Neural cell (in vitro differentiated cells): ENCODE results near the gene MGAM2.

Source experiments
- EP300 ChIP-seq: fragments of 450-650 bp; conservative IDR thresholded peaks from 2 replicates; pipeline ENCODE4 v1.6.1; 2014; ENCODE audit warnings: antibody characterized with exemption, mild to moderate bottlenecking, moderate library complexity; ENCODE audit not compliant: poor library complexity, severe bottlenecking
- EZH2 ChIP-seq: fragments of 200-600, 300-800 bp; shearing (Covaris generic), sonication (generic); IDR thresholded peaks from 2 replicates; pipeline ENCODE4 v1.6.1; 2014; ENCODE audit warnings: antibody characterized with exemption, low read length, borderline replicate concordance, mild to moderate bottlenecking; ENCODE audit not compliant: insufficient read depth, poor library complexity, severe bottlenecking
- POLR2AphosphoS5 ChIP-seq: IDR thresholded peaks from 2 replicates; pipeline ENCODE4 v1.6.1; 2012
- RAD21 ChIP-seq: fragments of 450-650 bp; conservative IDR thresholded peaks from 2 replicates; pipeline ENCODE4 v1.6.1; 2014; ENCODE audit warnings: antibody characterized with exemption, mild to moderate bottlenecking, moderate library complexity
- SMC3 ChIP-seq: fragments of 450-650 bp; conservative IDR thresholded peaks from 2 replicates; pipeline ENCODE4 v1.6.1; 2014; ENCODE audit warnings: antibody characterized with exemption, mild to moderate bottlenecking, moderate library complexity; ENCODE audit not compliant: poor library complexity
- TAF1 ChIP-seq: IDR thresholded peaks from 2 replicates; pipeline ENCODE4 v1.6.1; 2012; ENCODE audit warnings: low read depth
- TF ChIP-seq, protein P1 (sequence below): fragments of 450-650 bp; IDR thresholded peaks from 2 replicates; pipeline ENCODE4 v1.5.1; 2014; ENCODE audit warnings: antibody characterized with exemption, mild to moderate bottlenecking, moderate library complexity; ENCODE audit not compliant: poor library complexity, severe bottlenecking
- TF ChIP-seq, protein P2 (sequence below): IDR thresholded peaks from 2 replicates; pipeline ENCODE4 v1.6.1; 2012; ENCODE audit warnings: borderline replicate concordance

GRCh38 chr7:142094861-142095260 is 16.7 kb upstream of the MGAM2 start:
- TF ChIP-seq, protein P1, sequence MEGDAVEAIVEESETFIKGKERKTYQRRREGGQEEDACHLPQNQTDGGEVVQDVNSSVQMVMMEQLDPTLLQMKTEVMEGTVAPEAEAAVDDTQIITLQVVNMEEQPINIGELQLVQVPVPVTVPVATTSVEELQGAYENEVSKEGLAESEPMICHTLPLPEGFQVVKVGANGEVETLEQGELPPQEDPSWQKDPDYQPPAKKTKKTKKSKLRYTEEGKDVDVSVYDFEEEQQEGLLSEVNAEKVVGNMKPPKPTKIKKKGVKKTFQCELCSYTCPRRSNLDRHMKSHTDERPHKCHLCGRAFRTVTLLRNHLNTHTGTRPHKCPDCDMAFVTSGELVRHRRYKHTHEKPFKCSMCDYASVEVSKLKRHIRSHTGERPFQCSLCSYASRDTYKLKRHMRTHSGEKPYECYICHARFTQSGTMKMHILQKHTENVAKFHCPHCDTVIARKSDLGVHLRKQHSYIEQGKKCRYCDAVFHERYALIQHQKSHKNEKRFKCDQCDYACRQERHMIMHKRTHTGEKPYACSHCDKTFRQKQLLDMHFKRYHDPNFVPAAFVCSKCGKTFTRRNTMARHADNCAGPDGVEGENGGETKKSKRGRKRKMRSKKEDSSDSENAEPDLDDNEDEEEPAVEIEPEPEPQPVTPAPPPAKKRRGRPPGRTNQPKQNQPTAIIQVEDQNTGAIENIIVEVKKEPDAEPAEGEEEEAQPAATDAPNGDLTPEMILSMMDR, result no peak
- TF ChIP-seq TAF1 (no peak), EP300 (no peak), RAD21 (no peak), POLR2AphosphoS5 (no peak), SMC3 (no peak), EZH2 (no peak)
- TF ChIP-seq, protein P2, sequence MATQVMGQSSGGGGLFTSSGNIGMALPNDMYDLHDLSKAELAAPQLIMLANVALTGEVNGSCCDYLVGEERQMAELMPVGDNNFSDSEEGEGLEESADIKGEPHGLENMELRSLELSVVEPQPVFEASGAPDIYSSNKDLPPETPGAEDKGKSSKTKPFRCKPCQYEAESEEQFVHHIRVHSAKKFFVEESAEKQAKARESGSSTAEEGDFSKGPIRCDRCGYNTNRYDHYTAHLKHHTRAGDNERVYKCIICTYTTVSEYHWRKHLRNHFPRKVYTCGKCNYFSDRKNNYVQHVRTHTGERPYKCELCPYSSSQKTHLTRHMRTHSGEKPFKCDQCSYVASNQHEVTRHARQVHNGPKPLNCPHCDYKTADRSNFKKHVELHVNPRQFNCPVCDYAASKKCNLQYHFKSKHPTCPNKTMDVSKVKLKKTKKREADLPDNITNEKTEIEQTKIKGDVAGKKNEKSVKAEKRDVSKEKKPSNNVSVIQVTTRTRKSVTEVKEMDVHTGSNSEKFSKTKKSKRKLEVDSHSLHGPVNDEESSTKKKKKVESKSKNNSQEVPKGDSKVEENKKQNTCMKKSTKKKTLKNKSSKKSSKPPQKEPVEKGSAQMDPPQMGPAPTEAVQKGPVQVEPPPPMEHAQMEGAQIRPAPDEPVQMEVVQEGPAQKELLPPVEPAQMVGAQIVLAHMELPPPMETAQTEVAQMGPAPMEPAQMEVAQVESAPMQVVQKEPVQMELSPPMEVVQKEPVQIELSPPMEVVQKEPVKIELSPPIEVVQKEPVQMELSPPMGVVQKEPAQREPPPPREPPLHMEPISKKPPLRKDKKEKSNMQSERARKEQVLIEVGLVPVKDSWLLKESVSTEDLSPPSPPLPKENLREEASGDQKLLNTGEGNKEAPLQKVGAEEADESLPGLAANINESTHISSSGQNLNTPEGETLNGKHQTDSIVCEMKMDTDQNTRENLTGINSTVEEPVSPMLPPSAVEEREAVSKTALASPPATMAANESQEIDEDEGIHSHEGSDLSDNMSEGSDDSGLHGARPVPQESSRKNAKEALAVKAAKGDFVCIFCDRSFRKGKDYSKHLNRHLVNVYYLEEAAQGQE, result no peak
